GM12891 (cell line): Measurements from ENCODE around the gene HHIP. TPM values are rescaled to one million over a fixed set of nuclear protein-coding genes. Genes with fewer than 3 reads are reported as not detected.
A peak's percentile ranks its signal among the peaks of the same experiment; 100 is the strongest.

Experiments
- DNase-seq: peaks from one replicate; pipeline ENCODE4 v3.0.0; 2011; ENCODE audit warnings: low spot score; ENCODE audit not compliant: insufficient read length
- FAIRE-seq: peaks from 2 replicates; lab custom pipeline; 2011; peaks lifted over from hg19 to GRCh38; lab: Jason Lieb, UNC
- PAX5 ChIP-seq: IDR thresholded peaks from 2 replicates; pipeline ENCODE4 v1.6.1; 2011; ENCODE audit warnings: low read length, moderate library complexity, mild to moderate bottlenecking; ENCODE audit not compliant: insufficient read depth, severe bottlenecking
- POLR2A ChIP-seq: IDR thresholded peaks from 2 replicates; pipeline ENCODE4 v1.6.1; 2011; ENCODE audit warnings: low read depth, low read length, control low read depth
- POLR2AphosphoS5 ChIP-seq: IDR thresholded peaks from 2 replicates; pipeline ENCODE4 v1.6.1; 2011; ENCODE audit warnings: low read depth, low read length, control low read depth
- POU2F2 ChIP-seq: IDR thresholded peaks from 2 replicates; pipeline ENCODE4 v1.6.1; 2011; ENCODE audit warnings: low read depth, mild to moderate bottlenecking, control low read depth, low read length, moderate library complexity
- SPI1 ChIP-seq: IDR thresholded peaks from 2 replicates; pipeline ENCODE4 v1.6.1; 2011; ENCODE audit warnings: low read depth, low read length, control low read depth
- TAF1 ChIP-seq: IDR thresholded peaks from 2 replicates; pipeline ENCODE4 v1.6.1; 2011; ENCODE audit warnings: low read depth, low read length, control low read depth
- polyA plus RNA-seq: library from polyadenylated mRNA; unstranded; fragments of >200 nt; gene quantifications from one replicate; pipeline ENCODE4 v1.2.1, GENCODE V29; 2012; ENCODE audit warnings: low read depth, missing spikeins, inconsistent platforms; ENCODE audit not compliant: missing spikeins

HHIP gene, protein sequence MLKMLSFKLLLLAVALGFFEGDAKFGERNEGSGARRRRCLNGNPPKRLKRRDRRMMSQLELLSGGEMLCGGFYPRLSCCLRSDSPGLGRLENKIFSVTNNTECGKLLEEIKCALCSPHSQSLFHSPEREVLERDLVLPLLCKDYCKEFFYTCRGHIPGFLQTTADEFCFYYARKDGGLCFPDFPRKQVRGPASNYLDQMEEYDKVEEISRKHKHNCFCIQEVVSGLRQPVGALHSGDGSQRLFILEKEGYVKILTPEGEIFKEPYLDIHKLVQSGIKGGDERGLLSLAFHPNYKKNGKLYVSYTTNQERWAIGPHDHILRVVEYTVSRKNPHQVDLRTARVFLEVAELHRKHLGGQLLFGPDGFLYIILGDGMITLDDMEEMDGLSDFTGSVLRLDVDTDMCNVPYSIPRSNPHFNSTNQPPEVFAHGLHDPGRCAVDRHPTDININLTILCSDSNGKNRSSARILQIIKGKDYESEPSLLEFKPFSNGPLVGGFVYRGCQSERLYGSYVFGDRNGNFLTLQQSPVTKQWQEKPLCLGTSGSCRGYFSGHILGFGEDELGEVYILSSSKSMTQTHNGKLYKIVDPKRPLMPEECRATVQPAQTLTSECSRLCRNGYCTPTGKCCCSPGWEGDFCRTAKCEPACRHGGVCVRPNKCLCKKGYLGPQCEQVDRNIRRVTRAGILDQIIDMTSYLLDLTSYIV
- polyA plus RNA-seq, result 0.03 TPM

GRCh38 chr4:144645631-144646522 lies at the start of gene HHIP:
Gene HHIP, plus strand, starts transcription at chr4:144646156. Its CDS starts 520 bp downstream, at chr4:144646676.
- DNase-seq, result peak; percentile 30
- no peak for FAIRE-seq
- TF ChIP-seq POLR2A (no peak), POLR2AphosphoS5 (no peak), PAX5 (no peak), POU2F2 (no peak), TAF1 (no peak), SPI1 (no peak)

- DNase-seq (no peak), FAIRE-seq (no peak)
- TF ChIP-seq TAF1 (no peak), POLR2AphosphoS5 (no peak), POLR2A (no peak), SPI1 (no peak), POU2F2 (no peak), PAX5 (no peak)
Observed at GRCh38 chr4:144597171-144597570, 48.8 kb upstream of the HHIP start.

- no peak for DNase-seq
- no peak for TF ChIP-seq PAX5
- TF ChIP-seq POLR2A, result no peak
- TF ChIP-seq SPI1, result no peak
- no peak for TF ChIP-seq POU2F2
- no peak for TF ChIP-seq POLR2AphosphoS5
- TF ChIP-seq TAF1, result no peak
- no peak for FAIRE-seq
Observed at GRCh38 chr4:144599621-144600020, 46.3 kb upstream of the HHIP start.

DNA sequence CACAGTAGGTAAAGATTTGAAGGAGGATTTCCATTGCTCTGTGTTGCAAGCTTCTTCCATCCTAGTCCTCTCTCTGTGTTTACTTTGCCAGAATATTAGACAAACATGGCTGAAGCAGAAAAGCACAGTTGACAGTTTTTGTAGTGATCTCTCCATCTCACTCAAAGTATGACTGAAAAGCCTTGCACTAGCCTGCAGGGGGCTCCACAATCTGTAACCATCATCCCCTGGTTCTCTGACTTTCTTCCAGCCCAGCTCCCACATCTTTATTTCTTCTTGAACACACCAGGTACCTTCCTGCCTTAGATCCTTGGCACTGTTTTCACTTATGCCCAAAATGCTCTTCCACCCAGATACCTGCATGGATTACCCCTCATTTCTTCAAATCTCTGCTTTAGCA lies 34.1 kb upstream of the HHIP start:
- FAIRE-seq (no peak), DNase-seq (no peak)
- TF ChIP-seq POLR2A (no peak), POLR2AphosphoS5 (no peak), SPI1 (no peak), TAF1 (no peak), POU2F2 (no peak), PAX5 (no peak)

DNA sequence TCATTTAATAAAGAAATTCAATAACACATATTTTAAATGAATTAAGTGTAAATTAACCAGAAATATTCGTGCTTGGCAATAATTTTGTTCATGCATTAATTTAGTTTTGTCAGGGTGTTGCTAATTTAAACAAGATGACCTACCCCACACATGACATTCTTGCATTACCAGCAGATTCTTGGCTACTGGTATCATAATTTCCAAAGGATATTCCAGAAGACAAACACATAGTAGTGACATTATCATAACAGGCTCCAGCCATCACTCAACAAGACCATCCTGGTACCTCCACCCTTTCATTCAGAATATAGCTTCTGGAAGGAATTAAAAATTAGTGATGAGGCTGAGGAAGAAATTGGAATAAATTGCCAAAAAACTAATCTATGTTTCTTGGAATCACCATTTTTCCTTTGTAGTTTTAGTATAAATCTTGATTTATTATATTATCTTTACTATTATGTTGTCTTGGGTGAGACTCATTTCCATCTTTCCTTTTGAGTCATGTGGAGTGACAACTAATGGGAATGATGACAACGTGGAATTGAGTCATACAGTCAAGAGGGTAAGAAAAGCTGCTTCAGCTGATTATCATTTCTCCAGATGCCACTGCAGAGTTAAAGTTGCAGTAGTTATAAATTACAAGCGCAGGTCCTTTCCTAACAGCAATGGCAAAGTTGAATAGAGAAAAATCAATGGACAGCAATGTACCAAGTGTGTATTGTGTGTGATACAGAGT lies 30.9 kb upstream of the HHIP start:
- DNase-seq (no peak), FAIRE-seq (no peak)
- no peak for TF ChIP-seq SPI1
- no peak for TF ChIP-seq PAX5
- no peak for TF ChIP-seq POLR2A
- TF ChIP-seq TAF1, result no peak
- TF ChIP-seq POU2F2, result no peak

- no peak for TF ChIP-seq POLR2A
- TF ChIP-seq POU2F2, result no peak
- TF ChIP-seq PAX5, result no peak
- no peak for TF ChIP-seq POLR2AphosphoS5
- no peak for TF ChIP-seq TAF1
- no peak for TF ChIP-seq SPI1
- FAIRE-seq (no peak), DNase-seq (no peak)
Observed at GRCh38 chr4:144621681-144622080, 24.3 kb upstream of the HHIP start.

DNA sequence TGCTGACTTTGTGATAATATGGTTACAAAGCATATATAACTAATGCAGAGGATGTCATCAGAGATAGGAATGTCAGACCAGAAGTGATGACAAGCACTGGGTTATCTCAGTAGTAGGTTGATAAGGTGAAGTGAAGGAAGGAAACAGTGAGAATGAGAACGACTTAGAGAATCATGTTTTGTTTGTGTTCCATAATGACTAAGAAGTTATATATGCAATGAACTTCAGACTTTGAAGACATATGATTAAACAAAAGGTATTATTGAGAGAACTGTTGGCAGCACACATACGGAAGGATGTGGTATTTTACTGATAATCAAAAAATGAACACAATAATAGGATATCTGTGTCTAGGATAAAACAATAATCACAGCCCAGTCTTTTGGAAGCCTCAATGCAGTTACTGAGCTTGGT lies 18.3 kb upstream of the HHIP start:
- DNase-seq, result no peak
- FAIRE-seq, result no peak
- no peak for TF ChIP-seq POU2F2
- no peak for TF ChIP-seq POLR2A
- no peak for TF ChIP-seq TAF1
- no peak for TF ChIP-seq POLR2AphosphoS5
- TF ChIP-seq SPI1, result no peak
- TF ChIP-seq PAX5, result no peak

DNA sequence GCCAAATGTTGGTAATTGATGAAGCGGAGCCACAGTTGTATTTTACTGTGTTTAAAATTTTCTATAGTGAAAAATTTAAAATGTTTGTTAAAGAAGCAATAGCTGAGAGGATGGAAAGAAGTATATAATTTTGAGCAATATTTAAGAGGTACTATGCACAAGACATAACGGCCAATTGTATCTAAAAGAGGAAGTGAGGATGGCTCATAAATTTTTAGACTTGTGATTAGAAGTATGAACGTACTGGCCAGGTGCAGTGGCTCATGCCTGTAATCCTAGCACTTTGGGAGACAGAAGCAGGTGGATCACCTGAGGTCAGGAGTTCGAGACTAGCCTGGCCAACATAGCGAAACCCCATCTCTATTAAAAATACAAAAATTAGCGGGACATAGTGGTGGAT lies 12.7 kb upstream of the HHIP start:
- DNase-seq, result no peak
- FAIRE-seq, result no peak
- TF ChIP-seq SPI1 (peak; percentile 90), POLR2A (no peak), TAF1 (no peak)
